ENCODE measurements around the gene ROR2. TPM values are rescaled to one million over a fixed set of nuclear protein-coding genes. Genes with fewer than 3 reads are reported as not detected.
A peak's percentile ranks its signal among the peaks of the same experiment; 100 is the strongest.

Gene ROR2
- total and polyA plus RNA-seq, 2 experiments from 2014 or later = 7.1 to 12.9 TPM

- H3K4me3 ChIP-seq = no peak overlapping the region
- no peaks in the 10 kb centered on the region for H3F3A ChIP-seq (ENCODE audit: insufficient read depth)
- no peaks in the 10 kb centered on the region for H3K4me1 ChIP-seq (ENCODE audit: insufficient read depth)
- no peaks in the 10 kb centered on the region for H3K27me3 ChIP-seq (replicated peaks; ENCODE audit: insufficient read depth)
- no peak overlapping the region for H2AFZ ChIP-seq
- H3K4me2 ChIP-seq (ENCODE audit: unreplicated experiment) = no peak overlapping the region
- H3K9ac ChIP-seq = no peak overlapping the region
- H3K9me2 ChIP-seq (ENCODE audit: insufficient read depth) = no peaks in the 10 kb centered on the region
- no peaks in the 10 kb centered on the region for H3K9me3 ChIP-seq (ENCODE audit: low read depth)
- no peaks in the 10 kb centered on the region for H3K79me2 ChIP-seq (ENCODE audit: insufficient read depth)
- in situ Hi-C loops (cut with MboI) = no loop called here
- H3K27ac ChIP-seq = no peak overlapping the region
- TF ChIP-seq EZH2phosphoT487 (IDR thresholded peaks at IDR 0.05; ENCODE audit: insufficient read depth, low read depth) (no peak), EZH2 (IDR thresholded peaks at IDR 0.05; ENCODE audit: insufficient read depth, poor library complexity, severe bottlenecking) (no peak)
- H3K36me3 ChIP-seq (ENCODE audit: low read depth) = no peaks in the 10 kb centered on the region
- DNase-seq = no peak
- WGBS, 2 experiments (ENCODE audit: low coverage in 1 of 2, low lambda C conversion rate in 2 of 2, missing lambda C conversion rate in 2 of 2) = 53 to 66% methylated on average over 2 of the region's 2 CpGs
- H4K20me1 ChIP-seq (ENCODE audit: insufficient read depth) = no peaks in the 10 kb centered on the region
Observed at GRCh38 chr9:91963711-91964240, 13.7 kb upstream of the ROR2 start.

GRCh38 chr9:91960367-91960766 lies 10.3 kb upstream of the ROR2 start:
- no peak for TF ChIP-seq EZH2 (IDR thresholded peaks at IDR 0.05; ENCODE audit: insufficient read depth, poor library complexity, severe bottlenecking)
- no peak for TF ChIP-seq EZH2phosphoT487 (IDR thresholded peaks at IDR 0.05; ENCODE audit: insufficient read depth, low read depth)
- in situ Hi-C loops (cut with MboI) = no loop called here
- H3K4me3 ChIP-seq = no peak overlapping the region
- no peaks in the 10 kb centered on the region for H3K27me3 ChIP-seq (replicated peaks; ENCODE audit: insufficient read depth)
- DNase-seq = no peak
- no peaks in the 10 kb centered on the region for H3K36me3 ChIP-seq (ENCODE audit: low read depth)
- H3K27ac ChIP-seq = no peak overlapping the region
- no peaks in the 10 kb centered on the region for H3F3A ChIP-seq (ENCODE audit: insufficient read depth)
- H3K4me1 ChIP-seq (ENCODE audit: insufficient read depth) = peaks cover 7% of the 10 kb centered on the region
- no peak overlapping the region for H3K4me2 ChIP-seq (ENCODE audit: unreplicated experiment)
- no peaks in the 10 kb centered on the region for H3K79me2 ChIP-seq (ENCODE audit: insufficient read depth)
- no peaks in the 10 kb centered on the region for H4K20me1 ChIP-seq (ENCODE audit: insufficient read depth)
- 59 to 83% methylated on average over 1 of the region's 1 CpG for WGBS, 2 experiments (ENCODE audit: low coverage in 1 of 2, low lambda C conversion rate in 2 of 2, missing lambda C conversion rate in 2 of 2)
- no peak overlapping the region for H2AFZ ChIP-seq
- no peaks in the 10 kb centered on the region for H3K9me2 ChIP-seq (ENCODE audit: insufficient read depth)
- H3K9ac ChIP-seq = no peak overlapping the region
- no peaks in the 10 kb centered on the region for H3K9me3 ChIP-seq (ENCODE audit: low read depth)

- H3K9me2 ChIP-seq (ENCODE audit: insufficient read depth) = no peaks in the 10 kb centered on the region
- no peak overlapping the region for H3K9ac ChIP-seq
- H3K4me3 ChIP-seq = no peak overlapping the region
- no peaks in the 10 kb centered on the region for H3K36me3 ChIP-seq (ENCODE audit: low read depth)
- no peaks in the 10 kb centered on the region for H3K79me2 ChIP-seq (ENCODE audit: insufficient read depth)
- in situ Hi-C loops (cut with MboI) = no loop called here
- H3K27me3 ChIP-seq (replicated peaks; ENCODE audit: insufficient read depth) = no peaks in the 10 kb centered on the region
- 62% methylated on average over 5 of the region's 5 CpGs for WGBS, 2 experiments (ENCODE audit: low coverage in 1 of 2, low lambda C conversion rate in 2 of 2, missing lambda C conversion rate in 2 of 2)
- no peaks in the 10 kb centered on the region for H4K20me1 ChIP-seq (ENCODE audit: insufficient read depth)
- H3K27ac ChIP-seq = no peak overlapping the region
- no peak for DNase-seq
- peaks cover 16% of the 10 kb centered on the region for H3F3A ChIP-seq (ENCODE audit: insufficient read depth)
- no peak overlapping the region for H2AFZ ChIP-seq
- H3K4me2 ChIP-seq (ENCODE audit: unreplicated experiment) = no peak overlapping the region
- H3K9me3 ChIP-seq (ENCODE audit: low read depth) = no peaks in the 10 kb centered on the region
- peaks cover 13% of the 10 kb centered on the region for H3K4me1 ChIP-seq (ENCODE audit: insufficient read depth)
- TF ChIP-seq EZH2phosphoT487 (IDR thresholded peaks at IDR 0.05; ENCODE audit: insufficient read depth, low read depth) (no peak), EZH2 (IDR thresholded peaks at IDR 0.05; ENCODE audit: insufficient read depth, poor library complexity, severe bottlenecking) (no peak)
Observed at GRCh38 chr9:91958174-91958573, 8.1 kb upstream of the ROR2 start.

GRCh38 chr9:91954841-91955471 lies 4.9 kb upstream of the ROR2 start:
- peak overlapping the region; percentile 94 for H3K4me2 ChIP-seq (ENCODE audit: unreplicated experiment)
- no peaks in the 10 kb centered on the region for H3K79me2 ChIP-seq (ENCODE audit: insufficient read depth)
- H3K9ac ChIP-seq = peak overlapping the region; percentile 44
- no peaks in the 10 kb centered on the region for H3K27me3 ChIP-seq (replicated peaks; ENCODE audit: insufficient read depth)
- no peak for TF ChIP-seq EZH2phosphoT487 (IDR thresholded peaks at IDR 0.05; ENCODE audit: insufficient read depth, low read depth)
- no peak for TF ChIP-seq EZH2 (IDR thresholded peaks at IDR 0.05; ENCODE audit: insufficient read depth, poor library complexity, severe bottlenecking)
- peaks cover 23% of the 10 kb centered on the region for H3F3A ChIP-seq (ENCODE audit: insufficient read depth)
- H4K20me1 ChIP-seq (ENCODE audit: insufficient read depth) = no peaks in the 10 kb centered on the region
- peak overlapping the region; percentile 85 for H2AFZ ChIP-seq
- 7 to 9% methylated on average over 6 of the region's 6 CpGs for WGBS, 2 experiments (ENCODE audit: low coverage in 1 of 2, low lambda C conversion rate in 2 of 2, missing lambda C conversion rate in 2 of 2)
- DNase-seq = peak; percentile 87
- no peaks in the 10 kb centered on the region for H3K36me3 ChIP-seq (ENCODE audit: low read depth)
- peak overlapping the region; percentile 70 for H3K4me3 ChIP-seq
- peaks cover 13% of the 10 kb centered on the region for H3K4me1 ChIP-seq (ENCODE audit: insufficient read depth)
- H3K9me2 ChIP-seq (ENCODE audit: insufficient read depth) = no peaks in the 10 kb centered on the region
- H3K9me3 ChIP-seq (ENCODE audit: low read depth) = no peaks in the 10 kb centered on the region
- H3K27ac ChIP-seq = peak overlapping the region; percentile 72
- in situ Hi-C loops (cut with MboI) = no loop called here

Measured in GM23248 (cell line).